ENCODE measurements around the gene CNTNAP2. TPM values are rescaled to one million over a fixed set of nuclear protein-coding genes. Genes with fewer than 3 reads are reported as not detected.

The CNTNAP2 gene
- polyA plus RNA-seq, 4 donors, result 22.5 to 28.4 (median 26.7) TPM

GRCh38 chr7:148135997-148136396 lies 2019.4 kb downstream of the CNTNAP2 start:
- DNase-seq (ENCODE audit: low read depth in 4 of 4, low spot score in 3 of 4), result no peak

DNA sequence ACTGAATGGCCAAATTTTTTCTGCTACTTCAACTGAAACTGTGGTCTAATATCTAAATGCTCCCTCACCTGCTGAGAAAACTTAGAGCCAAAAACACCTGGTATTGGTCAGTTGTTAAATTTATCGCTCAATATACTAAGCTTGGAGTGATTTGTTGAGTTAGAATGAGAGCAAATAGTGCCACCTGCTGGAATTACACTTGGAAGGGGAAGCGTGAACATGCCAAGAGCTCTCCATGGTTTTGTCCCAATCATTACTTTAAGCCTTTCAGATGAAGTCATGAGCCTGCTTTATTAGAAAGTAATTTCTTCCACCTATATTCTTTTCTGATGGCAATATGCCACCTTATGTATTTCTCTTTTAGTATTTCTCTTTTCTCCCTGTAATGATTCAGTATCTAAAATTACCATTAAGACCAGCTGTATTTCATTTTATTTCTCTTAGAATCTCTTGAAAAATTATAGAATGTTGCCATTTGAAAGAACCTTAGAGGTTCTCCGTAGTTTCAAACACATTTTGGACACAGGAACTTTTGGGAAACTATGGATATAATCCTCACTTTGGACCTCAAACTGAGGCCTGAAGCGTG lies 2026.2 kb downstream of the CNTNAP2 start:
- DNase-seq (ENCODE audit: low read depth in 4 of 4, low spot score in 3 of 4), result peak; percentile 40 to 58 (median 55)

GRCh38 chr7:148144827-148145226 lies 2028.2 kb downstream of the CNTNAP2 start:
- DNase-seq (ENCODE audit: low read depth in 4 of 4, low spot score in 3 of 4), result no peak

DNA sequence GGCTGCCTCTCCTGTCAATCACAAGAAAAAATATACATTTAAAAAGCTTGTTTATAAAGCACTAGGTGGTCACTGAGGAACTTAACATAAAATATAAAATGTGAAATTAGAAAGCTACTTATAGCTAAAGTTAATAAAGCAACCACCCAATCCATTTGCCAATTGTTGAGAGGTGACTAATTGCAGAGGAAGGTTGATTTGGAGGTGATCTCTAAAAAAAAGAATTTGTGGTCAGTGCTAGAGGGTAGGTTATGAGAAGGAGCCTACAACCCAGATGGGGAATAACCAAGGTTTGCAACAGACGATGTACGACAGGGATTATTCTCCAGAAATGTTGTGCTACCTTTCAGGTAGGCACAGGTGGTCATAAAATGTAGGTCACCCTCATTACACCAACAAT lies 2029.7 kb downstream of the CNTNAP2 start:
- DNase-seq (ENCODE audit: low read depth in 4 of 4, low spot score in 3 of 4), result no peak

DNA sequence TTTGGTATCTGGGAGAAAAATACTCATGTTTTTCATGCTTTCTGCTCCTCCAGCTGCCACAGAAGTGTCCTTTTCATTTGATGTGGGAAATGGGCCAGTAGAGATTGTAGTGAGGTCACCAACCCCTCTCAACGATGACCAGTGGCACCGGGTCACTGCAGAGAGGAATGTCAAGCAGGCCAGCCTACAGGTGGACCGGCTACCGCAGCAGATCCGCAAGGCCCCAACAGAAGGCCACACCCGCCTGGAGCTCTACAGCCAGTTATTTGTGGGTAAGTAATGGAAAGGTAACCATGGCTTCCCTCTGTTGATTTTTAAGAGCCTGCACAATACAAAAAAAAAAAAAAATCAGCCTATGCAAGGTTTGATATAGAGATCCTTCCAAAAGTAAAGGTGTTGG lies 2030.8 kb downstream of the CNTNAP2 start:
- DNase-seq (ENCODE audit: low read depth in 4 of 4, low spot score in 3 of 4), result no peak

DNA sequence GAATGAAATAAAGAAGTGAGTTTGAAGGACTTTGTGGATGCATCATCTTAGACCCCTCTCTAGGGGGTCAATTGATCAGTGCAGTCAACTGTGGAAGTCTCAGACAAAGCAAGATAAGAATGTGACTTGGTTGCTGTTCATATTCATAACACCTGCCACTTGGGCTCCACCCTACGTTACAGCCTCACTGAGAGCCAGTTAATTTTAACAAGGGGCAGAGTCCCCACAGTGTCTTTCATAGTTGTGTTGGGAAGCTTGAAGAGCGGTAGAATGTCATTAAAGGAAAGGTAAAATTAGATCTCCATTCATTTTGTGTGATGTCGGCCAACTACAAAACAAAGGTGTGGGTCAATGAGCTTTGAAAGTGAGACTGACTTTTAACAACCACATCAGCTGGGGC lies 2031.9 kb downstream of the CNTNAP2 start:
- DNase-seq (ENCODE audit: low read depth in 4 of 4, low spot score in 3 of 4), result no peak

DNA sequence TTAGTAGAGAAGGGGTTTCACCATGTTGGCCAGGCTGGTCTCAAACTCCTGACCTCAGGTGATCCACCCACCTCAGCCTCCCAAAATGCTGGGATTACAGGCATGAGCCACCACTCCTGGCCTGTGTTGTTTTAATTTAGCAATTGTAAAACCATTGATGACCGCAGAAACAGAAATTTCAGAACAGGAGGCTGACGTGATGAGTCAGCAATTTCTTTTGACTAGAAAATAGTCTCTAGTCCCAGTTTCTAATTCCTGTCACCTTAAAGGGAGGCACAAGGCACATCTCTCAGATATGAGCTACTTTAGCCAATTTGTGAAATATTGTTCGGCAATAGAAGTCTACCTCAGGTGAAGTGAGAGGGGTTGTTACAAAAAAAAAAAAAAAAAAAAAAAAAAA lies 2033.1 kb downstream of the CNTNAP2 start:
- no peak for DNase-seq (ENCODE audit: low read depth in 4 of 4, low spot score in 3 of 4)

DNA sequence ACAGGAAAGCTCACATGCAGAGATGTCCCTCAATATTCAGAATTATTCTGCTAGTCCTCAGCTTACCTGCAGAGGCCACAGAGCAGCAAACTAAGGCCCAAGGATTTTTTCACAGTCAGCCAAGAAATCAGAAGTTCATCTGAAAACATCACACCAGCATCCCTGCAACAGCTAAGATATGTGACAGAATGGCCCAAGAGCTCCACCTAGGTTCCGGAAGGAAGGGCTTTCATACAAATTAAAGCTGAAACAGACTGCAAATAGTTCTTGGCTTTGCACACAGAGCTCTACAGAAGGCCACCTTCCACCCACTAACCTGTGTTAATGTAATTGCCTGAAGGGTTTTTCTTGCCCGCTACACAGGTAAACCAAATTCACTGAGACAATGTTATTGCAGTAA lies 2035.2 kb downstream of the CNTNAP2 start:
- no peak for DNase-seq (ENCODE audit: low read depth in 4 of 4, low spot score in 3 of 4)

- DNase-seq (ENCODE audit: low read depth in 4 of 4, low spot score in 3 of 4), result no peak
Measured at GRCh38 chr7:148153616-148154284, 2037.1 kb downstream of the CNTNAP2 start.

DNA sequence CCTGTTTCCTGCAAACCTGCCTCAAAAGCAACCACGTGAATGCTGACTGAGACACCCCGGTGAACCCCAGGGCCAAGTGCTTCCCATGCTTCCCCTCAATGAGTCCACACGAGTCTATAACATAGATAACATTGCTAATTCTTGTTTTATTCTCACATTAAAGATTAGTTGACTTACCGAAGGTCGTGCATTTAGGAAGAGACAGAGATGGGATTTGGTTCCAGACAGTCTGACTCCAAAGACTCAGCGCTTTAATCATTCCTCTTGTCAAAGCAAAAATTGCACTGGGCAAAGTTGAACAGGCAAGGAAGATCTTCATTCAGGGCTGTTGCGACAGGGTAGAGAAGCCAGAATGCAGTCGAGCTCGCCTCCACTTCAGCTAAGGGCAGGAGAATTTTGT lies 2038.4 kb downstream of the CNTNAP2 start:
- DNase-seq (ENCODE audit: low read depth in 4 of 4, low spot score in 3 of 4), result no peak

GRCh38 chr7:148155826-148156225 lies 2039.2 kb downstream of the CNTNAP2 start:
- DNase-seq (ENCODE audit: low read depth in 4 of 4, low spot score in 3 of 4), result no peak

DNA sequence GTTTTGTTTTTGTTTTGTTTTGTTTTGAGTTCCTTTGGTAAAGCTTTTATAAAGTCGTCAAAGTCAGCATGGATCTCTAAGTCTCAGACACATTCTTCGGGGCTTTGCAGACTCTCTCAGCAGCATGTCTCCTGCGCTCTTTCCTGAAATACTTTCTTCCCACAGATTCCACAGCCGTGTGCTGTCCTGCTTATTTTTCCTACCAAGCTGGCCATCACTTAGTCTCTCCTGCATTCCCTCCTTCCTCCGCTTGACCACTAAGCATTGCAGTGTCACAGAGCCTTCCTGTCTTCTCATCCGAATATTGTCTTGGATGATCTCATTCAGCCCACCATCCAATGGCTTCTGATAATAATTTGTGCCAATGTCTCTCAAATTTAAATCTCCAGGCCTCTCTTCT lies 2039.6 kb downstream of the CNTNAP2 start:
- DNase-seq (ENCODE audit: low read depth in 4 of 4, low spot score in 3 of 4), result no peak

DNA sequence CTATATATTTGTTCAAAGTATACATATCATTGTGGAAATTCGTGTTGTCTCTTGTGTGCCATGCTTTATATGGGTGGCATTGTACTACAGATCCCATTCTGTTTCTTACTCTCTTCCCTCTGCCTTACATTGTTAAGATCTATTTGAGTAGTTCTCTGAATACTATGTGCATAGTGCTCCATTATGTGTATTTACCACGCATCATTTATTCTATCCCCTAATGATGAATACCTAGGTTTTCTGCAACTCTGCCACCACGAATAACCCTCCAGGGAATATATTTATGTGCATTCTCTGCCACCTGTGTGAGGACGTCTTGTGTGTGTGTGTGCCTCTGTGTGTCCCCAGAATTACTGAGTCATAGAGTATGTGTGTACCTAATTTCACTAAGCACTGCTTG lies 2042.7 kb downstream of the CNTNAP2 start:
- no peak for DNase-seq (ENCODE audit: low read depth in 4 of 4, low spot score in 3 of 4)

- no peak for DNase-seq (ENCODE audit: low read depth in 4 of 4, low spot score in 3 of 4)
Measured at GRCh38 chr7:148161776-148162175, 2045.2 kb downstream of the CNTNAP2 start.

- no peak for DNase-seq (ENCODE audit: low read depth in 4 of 4, low spot score in 3 of 4)
Measured at GRCh38 chr7:148162808-148163207, 2046.2 kb downstream of the CNTNAP2 start.

DNA sequence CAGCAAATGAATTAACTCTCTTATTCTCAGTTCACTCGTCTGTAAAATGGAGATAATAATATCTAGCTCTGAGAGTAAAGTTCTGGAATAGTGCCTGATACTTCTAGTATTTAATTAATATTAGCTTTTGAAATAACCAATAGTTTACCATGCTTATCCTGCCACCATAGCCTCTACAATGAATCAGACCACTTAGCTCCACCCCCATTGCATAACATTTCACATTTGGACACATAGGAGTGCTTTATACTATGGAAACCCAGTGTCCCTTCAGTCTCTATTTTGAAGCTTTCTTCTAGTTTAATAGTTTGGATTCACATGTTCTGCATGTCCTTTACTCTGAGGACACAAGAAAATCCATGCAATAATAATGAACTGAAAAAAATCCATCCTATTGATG lies 2046.6 kb downstream of the CNTNAP2 start:
- DNase-seq (ENCODE audit: low read depth in 4 of 4, low spot score in 3 of 4), result no peak

DNA sequence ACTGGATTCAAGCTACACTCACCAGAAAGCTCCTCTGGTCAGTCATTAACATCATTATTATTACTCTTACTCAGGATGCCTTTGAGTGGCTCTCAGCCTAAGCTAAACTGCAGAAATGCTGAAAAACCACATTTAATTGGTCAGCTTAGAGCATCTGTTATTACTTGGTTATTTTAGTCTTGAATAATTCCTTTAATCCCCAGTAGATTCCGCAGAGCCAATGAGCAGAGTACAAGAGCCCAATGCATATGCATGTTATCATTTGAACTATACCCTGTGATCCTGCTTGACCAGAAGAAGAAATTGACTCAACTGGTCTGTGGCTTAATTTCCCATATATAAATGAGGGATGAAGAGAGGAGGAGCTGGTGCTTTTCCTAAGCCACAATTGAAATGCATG lies 2056.3 kb downstream of the CNTNAP2 start:
- DNase-seq (ENCODE audit: low read depth in 4 of 4, low spot score in 3 of 4), result no peak

DNA sequence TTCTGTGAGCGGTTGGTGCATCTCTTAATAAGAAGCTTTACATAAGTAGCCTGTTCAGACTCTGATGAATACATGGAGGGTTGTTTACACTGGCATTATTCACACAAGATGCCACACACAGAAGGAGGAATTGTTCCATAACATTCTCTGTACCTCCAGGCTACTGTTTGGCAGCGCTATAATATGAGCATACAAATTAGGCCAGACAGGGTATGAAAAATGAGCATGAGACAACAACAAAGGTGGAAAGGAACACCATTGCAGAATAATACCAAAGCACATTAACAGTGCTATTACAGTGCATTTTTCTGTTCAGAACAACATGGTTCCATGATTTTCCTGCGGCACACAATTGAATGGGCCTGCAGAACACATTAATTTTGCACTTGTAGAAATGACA lies 2056.8 kb downstream of the CNTNAP2 start:
- DNase-seq (ENCODE audit: low read depth in 4 of 4, low spot score in 3 of 4), result no peak

- no peak for DNase-seq (ENCODE audit: low read depth in 4 of 4, low spot score in 3 of 4)
Measured at GRCh38 chr7:148174376-148174775, 2057.8 kb downstream of the CNTNAP2 start.

- DNase-seq (ENCODE audit: low read depth in 4 of 4, low spot score in 3 of 4), result no peak
Measured at GRCh38 chr7:148175512-148175911, 2058.9 kb downstream of the CNTNAP2 start.

GRCh38 chr7:148177972-148178371 lies 2061.4 kb downstream of the CNTNAP2 start:
- no peak for DNase-seq (ENCODE audit: low read depth in 4 of 4, low spot score in 3 of 4)

GRCh38 chr7:148180075-148180474 lies 2063.5 kb downstream of the CNTNAP2 start:
- no peak for DNase-seq (ENCODE audit: low read depth in 4 of 4, low spot score in 3 of 4)

- no peak for DNase-seq (ENCODE audit: low read depth in 4 of 4, low spot score in 3 of 4)
Measured at GRCh38 chr7:148182264-148182663, 2065.7 kb downstream of the CNTNAP2 start.

All from right renal pelvis (tissue), 4 donors.